22Rv1 (cell line): ENCODE data around the gene CA12.

Experiments used
- CTCF ChIP-seq: fragments of 450-650 bp; IDR thresholded peaks from 2 replicates; pipeline ENCODE4 v1.5.1; 2017; ENCODE audit warnings: mild to moderate bottlenecking
- ZFX ChIP-seq: fragments of 450-650 bp; IDR thresholded peaks from 2 replicates; pipeline ENCODE4 v1.6.1; 2017; ENCODE audit warnings: antibody characterized with exemption, borderline replicate concordance

- TF ChIP-seq CTCF (no peak), ZFX (no peak)
Measured at GRCh38 chr15:63313825-63314224, 67.8 kb downstream of the CA12 start.
